Gastroesophageal sphincter (tissue), 3 donors: ENCODE measurements around the gene GALNTL6.

ENCODE experiments used
- CTCF ChIP-seq, 4 experiments: fragments of 200-600 bp in 2 of 4; fragments of 450-650 bp in 2 of 4; sonication (generic) in 1 of 4; IDR thresholded peaks; one replicate each; pipeline ENCODE4 v1.5.1; 2017 to 2019; ENCODE audit warnings: antibody characterized with exemption in 4 of 4, mild to moderate bottlenecking in 2 of 4, moderate library complexity in 2 of 4
- EP300 ChIP-seq: sonication (generic); formaldehyde crosslinking; IDR thresholded peaks from one replicate; pipeline ENCODE4 v1.6.1; 2017; ENCODE audit warnings: antibody characterized with exemption, mild to moderate bottlenecking
- POLR2A ChIP-seq, 2 donors: fragments of 450-650 bp; IDR thresholded peaks; one replicate each; pipeline ENCODE4 v1.6.1; 2017; ENCODE audit warnings: antibody characterized with exemption in 2 of 2, mild to moderate bottlenecking in 2 of 2, moderate library complexity in 1 of 2

GRCh38 chr4:172169871-172170270 lies 356.7 kb downstream of the GALNTL6 start:
- no peak for TF ChIP-seq EP300
- no peak for TF ChIP-seq CTCF (IDR thresholded peaks at IDR 0.05)
- no peak for TF ChIP-seq POLR2A (IDR thresholded peaks at IDR 0.05)
